ENCODE results near the gene NLRP9.

DNA sequence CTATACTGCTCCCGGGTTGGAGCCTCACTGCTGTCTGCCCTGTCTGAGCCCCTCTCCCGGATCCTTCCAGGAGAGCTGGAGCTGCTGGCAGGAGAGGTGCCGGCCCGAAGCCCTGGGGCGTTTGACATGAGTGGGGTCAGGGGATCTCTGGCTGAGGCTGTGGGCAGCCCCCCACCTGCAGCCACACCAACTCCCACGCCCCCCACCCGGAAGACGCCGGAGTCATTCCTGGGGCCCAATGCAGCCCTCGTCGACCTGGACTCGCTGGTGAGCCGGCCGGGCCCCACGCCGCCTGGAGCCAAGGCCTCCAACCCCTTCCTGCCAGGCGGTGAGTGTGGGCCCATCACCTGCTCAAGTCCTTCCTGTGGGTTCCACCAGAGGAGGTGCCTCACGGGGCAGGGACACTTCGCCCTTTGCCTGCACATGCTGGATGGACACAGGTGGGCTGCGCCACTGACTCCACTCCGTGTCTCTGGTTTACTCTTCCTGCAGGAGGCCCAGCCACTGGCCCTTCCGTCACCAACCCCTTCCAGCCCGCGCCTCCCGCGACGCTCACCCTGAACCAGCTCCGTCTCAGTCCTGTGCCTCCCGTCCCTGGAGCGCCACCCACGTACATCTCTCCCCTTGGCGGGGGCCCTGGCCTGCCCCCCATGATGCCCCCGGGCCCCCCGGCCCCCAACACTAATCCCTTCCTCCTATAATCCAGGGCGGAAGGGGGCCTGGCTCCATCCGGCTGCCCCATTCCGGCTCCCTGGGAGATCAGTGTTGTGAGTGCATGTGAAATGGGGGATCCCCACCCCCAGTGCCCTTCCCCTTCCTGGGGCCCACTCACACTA lies 43.3 kb downstream of the NLRP9 start:
- TF ChIP-seq, protein P1, sequence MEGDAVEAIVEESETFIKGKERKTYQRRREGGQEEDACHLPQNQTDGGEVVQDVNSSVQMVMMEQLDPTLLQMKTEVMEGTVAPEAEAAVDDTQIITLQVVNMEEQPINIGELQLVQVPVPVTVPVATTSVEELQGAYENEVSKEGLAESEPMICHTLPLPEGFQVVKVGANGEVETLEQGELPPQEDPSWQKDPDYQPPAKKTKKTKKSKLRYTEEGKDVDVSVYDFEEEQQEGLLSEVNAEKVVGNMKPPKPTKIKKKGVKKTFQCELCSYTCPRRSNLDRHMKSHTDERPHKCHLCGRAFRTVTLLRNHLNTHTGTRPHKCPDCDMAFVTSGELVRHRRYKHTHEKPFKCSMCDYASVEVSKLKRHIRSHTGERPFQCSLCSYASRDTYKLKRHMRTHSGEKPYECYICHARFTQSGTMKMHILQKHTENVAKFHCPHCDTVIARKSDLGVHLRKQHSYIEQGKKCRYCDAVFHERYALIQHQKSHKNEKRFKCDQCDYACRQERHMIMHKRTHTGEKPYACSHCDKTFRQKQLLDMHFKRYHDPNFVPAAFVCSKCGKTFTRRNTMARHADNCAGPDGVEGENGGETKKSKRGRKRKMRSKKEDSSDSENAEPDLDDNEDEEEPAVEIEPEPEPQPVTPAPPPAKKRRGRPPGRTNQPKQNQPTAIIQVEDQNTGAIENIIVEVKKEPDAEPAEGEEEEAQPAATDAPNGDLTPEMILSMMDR (IDR thresholded peaks at IDR 0.05), result no peak
- TF ChIP-seq POLR2AphosphoS5 (IDR thresholded peaks at IDR 0.05) (no peak), POLR2A (IDR thresholded peaks at IDR 0.05) (no peak)

All from transverse colon (tissue), 4 donors.